GM18502 (cell line): ENCODE measurements around the gene ITM2A.

Source experiments
- ATAC-seq: cut with Tn5 transposase; IDR thresholded peaks from one replicate; pipeline ENCODE4 v1.9.1; 2021; ENCODE audit warnings: mild to moderate bottlenecking; ENCODE audit not compliant: unreplicated experiment, poor library complexity

The ITM2A gene

DNA sequence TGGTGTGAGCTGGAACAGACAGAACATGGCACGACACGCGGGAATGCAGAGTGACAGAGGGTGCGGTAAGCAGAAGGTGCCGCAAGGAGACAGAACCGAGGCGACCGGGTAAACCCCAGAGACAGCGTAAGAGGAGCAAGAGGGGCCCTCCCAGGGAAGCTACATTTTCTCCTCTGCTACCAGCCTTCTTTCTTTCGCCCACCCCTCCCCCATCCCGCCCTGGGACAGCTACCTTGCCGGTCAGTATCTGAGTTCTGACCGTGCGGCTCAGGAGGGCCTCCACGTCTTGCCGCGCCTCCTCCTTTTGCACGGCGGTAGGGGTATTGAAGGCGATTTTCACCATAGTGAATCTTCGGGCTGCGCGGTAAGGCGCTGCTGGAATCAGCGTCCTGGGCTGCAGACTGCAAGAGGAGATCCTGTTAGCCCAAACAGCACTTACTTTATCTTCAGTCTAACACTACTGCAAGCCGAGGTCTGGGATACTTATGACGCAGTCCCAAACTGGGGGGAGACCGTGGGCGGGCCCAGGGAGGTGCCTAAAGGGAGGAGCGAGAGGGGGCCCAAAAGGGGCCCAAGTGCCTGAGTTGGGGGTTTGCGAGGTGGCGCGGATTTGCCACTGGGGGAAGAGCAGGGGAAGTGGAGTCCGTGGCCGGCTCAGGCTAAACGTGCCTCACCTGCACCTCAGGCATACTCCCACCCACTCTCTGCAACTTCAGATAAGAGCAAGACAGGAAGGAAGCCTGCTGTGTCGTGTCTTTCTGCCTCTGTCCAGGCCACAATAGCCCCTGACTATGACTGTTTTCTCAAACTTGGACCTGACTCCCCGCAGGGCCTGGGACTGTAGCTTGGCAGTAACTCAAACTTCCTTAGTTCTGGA lies at the start of gene ITM2A:
Gene ITM2A, minus strand, starts transcription at position 462 of the 877 bp plus-strand sequence. Its CDS starts 119 bp downstream, at position 343.
- peak; percentile 74 for ATAC-seq

GRCh38 chrX:79415056-79415455 lies 47.9 kb upstream of the ITM2A start:
- ATAC-seq = no peak

DNA sequence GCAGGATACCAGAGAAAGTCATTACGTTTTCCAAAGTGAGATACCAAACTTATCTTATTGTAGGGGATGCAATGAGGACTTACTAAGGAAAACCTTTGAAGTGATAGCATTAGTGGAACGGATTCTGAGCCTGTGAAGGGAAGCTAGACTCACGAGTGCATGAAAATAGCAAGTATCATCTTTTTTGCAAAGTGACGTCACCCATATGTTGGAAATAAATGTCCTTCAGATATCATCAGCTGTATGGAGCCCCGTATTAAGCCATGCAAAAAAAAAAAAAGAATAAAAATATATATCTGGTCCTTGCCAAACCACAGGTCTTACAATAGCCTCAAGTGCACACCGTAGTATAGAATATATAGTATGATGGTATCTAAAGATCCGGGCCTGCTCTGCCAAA lies 46.8 kb upstream of the ITM2A start:
- no peak for ATAC-seq

DNA sequence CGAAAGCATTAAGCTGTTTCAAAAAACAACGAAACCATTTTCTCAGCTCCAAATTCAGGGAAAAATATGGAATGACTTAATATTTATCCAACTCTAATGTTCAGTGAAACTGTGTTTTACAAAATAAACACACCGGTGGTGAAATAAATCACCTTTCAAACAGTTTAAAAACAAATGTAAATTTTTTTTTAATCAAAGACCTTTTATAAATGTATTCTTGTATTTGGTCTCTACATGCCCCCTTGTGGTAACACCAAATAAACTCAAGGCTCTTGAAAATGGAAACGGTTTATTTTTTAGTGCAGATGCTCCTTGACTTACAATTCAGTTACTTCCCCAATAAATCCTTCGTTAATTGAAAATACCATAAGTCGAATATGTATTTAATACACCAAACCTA lies 45.8 kb upstream of the ITM2A start:
- ATAC-seq = no peak

- no peak for ATAC-seq
Measured at GRCh38 chrX:79412166-79412565, 45.0 kb upstream of the ITM2A start.

- no peak for ATAC-seq
Measured at GRCh38 chrX:79409657-79410056, 42.5 kb upstream of the ITM2A start.

DNA sequence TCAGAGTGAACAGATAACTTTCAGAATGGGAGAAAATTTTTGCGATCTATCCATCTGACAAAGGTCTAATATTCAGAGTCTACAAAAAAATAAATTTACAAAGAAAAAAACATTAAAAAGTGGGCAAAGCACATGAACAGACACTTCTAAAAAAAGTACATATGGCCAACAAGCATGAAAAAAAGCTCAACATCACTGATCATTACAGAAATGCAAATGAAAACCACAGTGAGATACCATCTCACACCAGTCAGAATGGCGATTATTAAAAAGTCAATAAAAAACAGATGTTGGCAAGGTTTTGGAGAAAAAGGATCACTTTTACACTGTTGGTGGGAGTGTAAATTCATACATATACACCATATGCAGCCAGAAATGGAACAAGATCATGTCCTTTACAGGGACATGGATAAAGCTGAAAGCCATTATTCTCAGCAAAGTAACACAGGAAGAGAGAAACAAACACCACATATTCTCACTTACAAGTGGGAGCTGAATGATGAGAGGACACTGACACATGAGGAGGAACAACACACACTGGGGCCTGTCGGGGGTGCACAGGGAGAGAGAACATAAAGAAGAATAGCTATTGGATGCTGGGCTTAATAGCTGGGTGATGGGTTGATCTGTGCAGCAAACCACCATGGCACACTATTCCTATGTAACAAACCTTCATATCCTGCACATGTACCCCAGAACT lies 41.6 kb upstream of the ITM2A start:
- ATAC-seq = no peak

DNA sequence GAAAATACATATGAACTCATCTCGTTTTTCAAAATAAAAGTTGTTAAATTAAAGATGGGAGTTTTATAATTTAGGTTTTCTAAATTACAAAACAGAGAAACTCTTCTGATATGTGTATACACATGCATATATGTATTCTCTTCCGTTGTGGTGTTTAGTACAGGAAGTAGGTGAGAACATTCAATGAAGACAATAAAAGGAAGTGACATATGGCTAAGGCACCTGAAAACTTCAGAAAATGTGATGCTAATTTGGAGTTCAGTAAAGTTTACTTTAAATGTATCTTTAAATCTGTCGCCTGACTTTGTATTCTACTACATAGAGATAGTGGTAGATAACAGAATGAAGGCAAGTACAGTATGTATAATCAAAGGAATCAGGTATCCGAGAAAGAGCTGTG lies 33.5 kb upstream of the ITM2A start:
- no peak for ATAC-seq

DNA sequence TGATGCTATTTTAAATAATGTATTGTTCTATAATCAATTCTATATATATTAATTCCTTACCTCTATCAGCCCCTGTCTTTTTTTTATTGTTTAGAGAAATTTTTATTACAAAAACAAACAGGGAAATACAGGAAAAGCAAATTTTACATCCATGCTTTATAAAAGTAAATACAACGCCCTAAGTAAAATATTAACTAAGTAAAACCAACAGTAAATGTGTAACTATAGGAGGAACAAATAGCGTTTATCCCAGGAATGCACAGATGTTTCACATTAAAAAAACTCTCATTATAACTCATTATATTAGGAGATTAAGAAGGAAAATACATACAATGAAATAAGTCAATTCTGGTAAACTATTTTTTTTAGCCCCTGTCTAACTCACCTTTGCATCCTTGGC lies 8.2 kb upstream of the ITM2A start:
- no peak for ATAC-seq

DNA sequence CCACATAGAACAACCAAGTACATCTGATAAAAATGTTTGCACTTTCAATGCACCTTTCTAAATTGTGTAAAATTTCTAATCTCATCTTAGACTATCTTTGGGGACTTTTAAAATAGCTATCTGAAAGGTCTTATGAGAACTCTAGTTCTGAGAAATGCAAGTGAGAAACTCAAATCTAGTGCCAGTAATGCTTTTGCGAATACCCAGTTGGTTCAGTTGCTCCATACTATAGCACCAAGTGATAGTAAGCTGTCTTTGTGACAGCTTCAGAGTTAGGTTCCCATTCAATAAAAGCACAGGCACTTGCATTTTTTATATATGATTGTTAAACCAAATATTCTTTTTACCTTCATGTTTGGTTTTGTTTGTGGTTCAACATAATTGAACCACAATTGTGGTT lies 4.5 kb upstream of the ITM2A start:
- no peak for ATAC-seq

DNA sequence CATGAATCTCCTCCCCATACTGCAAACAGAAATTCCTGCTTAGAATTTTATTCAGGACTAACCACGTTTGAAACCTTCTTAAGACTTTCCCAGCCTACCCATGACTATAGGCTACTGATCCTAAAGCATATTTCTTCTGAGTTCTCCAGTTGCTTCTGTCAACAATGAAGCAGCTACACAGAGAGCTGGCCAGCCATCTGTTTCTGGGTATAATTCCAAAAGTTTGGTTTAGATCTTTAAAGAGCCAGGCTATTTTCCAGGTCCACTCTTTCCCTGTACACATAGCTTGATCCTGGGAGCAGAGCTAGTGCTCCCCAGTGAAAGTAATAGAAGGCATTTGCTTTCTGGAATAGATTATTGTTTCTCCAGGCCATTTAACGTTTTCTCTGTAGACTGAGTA lies 4.0 kb upstream of the ITM2A start:
- ATAC-seq = no peak

DNA sequence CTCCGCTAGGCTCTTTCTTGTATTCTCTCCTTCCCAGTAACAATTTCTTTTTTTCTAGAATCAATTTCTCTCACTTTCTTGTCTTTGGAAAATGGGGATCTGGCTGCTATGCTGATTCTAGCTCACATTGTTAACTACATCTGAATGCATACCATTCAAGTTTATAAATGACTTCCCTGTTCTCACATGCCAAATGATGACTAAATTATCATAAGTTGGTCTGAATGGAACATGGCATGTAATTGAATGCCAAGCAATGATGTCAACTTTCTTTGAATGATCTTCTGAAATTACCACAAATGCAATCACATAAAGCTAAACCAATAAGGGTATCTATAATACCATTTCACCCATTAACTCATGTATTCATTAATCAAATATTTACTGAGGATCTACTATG lies 2.7 kb upstream of the ITM2A start:
- no peak for ATAC-seq

DNA sequence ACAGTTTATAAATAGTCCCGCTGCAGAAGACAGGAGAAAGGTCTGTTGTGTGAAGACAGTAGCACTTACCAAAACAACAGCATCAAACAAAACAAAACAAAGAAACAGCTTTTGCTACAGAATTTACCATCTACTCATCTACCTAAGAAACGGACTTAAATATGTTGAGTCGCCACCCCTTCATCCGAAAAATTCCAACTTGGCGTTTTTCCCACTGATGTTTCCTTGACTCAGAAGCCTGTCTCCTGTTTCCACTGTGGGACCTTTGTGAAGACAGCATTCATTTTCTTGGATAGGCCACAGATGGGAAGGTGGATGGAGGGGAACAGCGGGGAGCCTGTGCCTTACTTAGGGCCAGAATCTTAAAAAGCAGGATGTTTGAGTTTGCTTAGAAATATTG lies 1.3 kb upstream of the ITM2A start:
- ATAC-seq = no peak

GRCh38 chrX:79367907-79368306 lies 773 bp upstream of the ITM2A start:
- ATAC-seq = no peak

- no peak for ATAC-seq
Measured at GRCh38 chrX:79366556-79366872, 620 bp downstream of the ITM2A start.

DNA sequence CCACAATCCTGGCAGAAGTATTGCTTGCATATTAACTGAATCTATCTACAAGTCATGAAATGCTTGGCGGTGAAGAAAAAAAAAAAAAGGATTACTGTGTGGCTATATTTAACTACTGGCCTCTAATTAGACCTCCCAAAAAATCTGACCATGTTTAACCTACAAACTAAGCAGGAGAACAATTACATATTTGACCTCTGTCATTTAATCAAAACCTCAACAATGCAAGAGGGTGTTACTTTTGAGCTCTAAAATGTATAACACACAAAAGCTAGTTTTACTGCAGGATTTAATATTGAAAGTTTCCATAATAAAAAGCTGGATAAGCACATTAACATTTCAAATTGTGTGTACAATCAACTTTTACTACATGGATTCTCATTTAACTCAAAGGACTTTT lies 1.5 kb downstream of the ITM2A start:
- ATAC-seq = no peak

GRCh38 chrX:79364306-79364705 lies 2.8 kb downstream of the ITM2A start:
- ATAC-seq = no peak

- ATAC-seq = no peak
Measured at GRCh38 chrX:79361192-79361870, 5.8 kb downstream of the ITM2A start.

GRCh38 chrX:79336869-79337815 lies 30.0 kb downstream of the ITM2A start:
- no peak for ATAC-seq

DNA sequence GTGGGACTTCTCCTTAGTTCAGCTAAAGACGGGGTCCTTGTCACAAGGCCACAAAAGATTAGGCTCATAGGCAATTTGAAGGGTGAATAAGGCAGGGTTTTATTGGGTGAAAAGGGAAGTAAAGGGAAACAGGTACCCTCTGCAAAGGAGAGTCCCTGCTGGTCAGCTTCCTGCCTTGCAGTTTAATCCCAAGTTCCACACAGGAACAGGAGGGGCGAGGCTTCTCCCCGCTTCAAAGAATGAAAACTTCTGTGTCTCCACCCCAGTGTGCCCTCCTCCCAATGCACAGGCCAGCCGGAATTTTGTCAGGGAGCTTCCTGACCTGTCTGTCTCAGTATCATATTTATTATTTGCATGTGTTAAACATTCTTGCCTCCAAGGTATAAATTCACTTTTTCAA lies 37.1 kb downstream of the ITM2A start:
- no peak for ATAC-seq
